ENCODE results near the gene ABR.
"Not testable (repeated sequence)": the region's sequence is repeated elsewhere in the genome, so short reads cannot be mapped to it uniquely, and the experiment has no call there.

ABR gene

DNA sequence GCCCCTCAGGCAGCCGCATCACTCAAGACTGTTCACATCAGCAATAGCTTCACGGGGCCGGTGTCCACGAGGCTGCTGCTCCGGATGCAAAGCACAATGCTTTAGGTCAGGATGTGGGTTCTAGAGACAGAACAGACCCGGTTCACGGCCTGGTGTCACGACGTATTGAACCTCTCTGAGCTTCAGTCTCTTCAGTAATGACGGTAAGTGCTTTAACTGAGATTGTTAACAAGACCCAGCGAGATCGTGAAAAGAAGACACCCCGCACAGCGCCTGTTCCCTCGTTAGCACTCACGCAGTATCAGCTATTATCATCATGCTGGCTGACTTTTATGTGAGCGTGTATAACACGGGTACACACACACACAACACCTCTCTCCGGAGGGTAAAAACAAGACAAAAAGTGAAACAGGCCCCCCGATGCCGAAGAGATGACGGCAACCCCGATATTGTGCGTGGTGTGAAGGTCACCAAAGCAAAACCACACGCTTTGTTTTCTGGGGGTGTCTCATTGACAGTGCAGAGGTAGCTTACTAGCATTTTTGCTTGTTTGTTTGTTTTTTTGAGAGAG, 21.4 kb upstream of the ABR start:
- DNase-seq: peak in 2 of 5 experiments; percentile 69 to 87

- not testable (repeated sequence) for DNase-seq
Observed at GRCh38 chr17:1199271-1199743, 19.5 kb upstream of the ABR start.

DNA sequence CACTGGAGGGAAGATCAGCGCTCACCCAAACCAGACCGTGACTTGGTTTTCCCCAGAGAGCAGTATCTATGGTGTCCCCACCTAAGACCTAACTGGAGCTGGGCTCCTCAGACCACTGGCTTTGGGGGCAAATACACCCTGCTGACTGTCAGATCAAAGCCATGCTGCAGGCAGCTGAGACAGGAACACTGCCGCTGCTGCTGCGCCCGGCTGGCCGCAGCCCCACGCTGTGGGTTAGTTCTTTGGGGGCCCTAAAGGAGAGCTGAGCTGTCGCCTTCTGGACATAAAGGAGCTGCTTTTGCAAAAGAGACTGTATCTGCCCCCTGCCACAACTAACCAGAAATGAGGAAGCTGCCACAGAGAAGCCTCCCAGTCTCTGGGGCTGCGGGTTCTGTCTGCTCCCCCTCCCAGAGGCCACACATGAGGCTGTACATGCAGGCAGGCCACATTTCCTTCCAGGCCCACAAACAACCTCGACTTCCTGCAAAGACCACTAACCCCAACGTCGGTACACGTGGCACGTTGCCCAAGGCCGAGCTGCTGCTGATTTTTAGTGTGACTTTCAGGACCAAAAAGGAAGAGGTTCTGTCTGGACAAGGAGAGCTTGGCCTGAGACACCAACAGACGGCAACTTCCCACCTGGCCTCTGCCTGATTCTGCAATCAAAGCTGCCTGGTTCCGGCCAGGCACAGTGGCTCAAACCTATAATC, 18.2 kb upstream of the ABR start:
- DNase-seq: peak in 3 of 5 experiments; percentile 32 to 95 (median 84)

GRCh38 chr17:1197379-1197778, 17.6 kb upstream of the ABR start:
- peak in 1 of 5 experiments; percentile 12 for DNase-seq

- no peak for DNase-seq
Observed at GRCh38 chr17:1196946-1197345, 17.2 kb upstream of the ABR start.

GRCh38 chr17:1192911-1193699, 13.3 kb upstream of the ABR start:
- no peak for DNase-seq

GRCh38 chr17:1190751-1191331, 11.1 kb upstream of the ABR start:
- DNase-seq: no peak

GRCh38 chr17:1188812-1189504, 9.2 kb upstream of the ABR start:
- DNase-seq: no peak

DNA sequence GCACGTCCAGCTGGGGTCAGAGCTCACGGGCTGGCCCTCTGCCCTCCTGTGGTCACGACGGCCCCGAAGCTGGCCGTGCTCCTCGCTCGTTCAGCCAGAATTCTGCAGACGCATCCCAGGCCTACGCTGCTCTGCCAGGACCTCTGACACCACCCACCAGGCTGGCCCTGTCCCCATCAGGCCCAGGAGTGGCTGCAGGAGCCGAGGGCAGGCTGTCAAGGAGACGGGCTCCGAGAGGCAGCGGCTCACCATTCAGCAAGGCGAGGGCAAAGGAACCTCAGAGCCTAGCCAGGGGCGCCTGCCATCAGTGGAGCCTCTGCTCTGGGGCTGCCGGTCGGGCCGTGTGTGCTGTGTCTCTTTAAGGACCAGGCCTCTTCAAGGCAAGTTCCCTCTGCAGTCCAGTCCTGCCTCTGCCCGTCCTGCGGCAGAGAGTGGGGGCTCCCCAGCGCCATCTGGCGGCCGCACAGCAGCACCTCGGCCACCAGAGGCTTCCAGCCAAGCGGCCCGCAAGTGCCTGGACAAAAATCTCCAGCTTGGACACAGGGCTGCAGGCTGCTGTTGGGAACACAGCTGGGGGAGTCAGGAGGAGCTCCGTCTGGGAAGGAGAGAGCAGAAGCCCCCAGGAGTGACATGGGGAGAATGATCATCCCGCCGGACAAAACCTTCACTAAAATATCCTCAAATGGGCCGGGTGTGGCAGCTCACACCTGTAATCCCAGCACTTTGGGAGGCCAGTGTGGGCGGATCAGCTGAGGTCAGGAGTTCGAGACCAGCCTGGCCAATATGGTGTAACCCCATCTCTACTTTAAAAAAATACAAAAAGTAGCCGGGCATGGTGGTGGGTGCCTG, 7.4 kb upstream of the ABR start:
- DNase-seq: peak; percentile 53 to 76 (median 68)

DNA sequence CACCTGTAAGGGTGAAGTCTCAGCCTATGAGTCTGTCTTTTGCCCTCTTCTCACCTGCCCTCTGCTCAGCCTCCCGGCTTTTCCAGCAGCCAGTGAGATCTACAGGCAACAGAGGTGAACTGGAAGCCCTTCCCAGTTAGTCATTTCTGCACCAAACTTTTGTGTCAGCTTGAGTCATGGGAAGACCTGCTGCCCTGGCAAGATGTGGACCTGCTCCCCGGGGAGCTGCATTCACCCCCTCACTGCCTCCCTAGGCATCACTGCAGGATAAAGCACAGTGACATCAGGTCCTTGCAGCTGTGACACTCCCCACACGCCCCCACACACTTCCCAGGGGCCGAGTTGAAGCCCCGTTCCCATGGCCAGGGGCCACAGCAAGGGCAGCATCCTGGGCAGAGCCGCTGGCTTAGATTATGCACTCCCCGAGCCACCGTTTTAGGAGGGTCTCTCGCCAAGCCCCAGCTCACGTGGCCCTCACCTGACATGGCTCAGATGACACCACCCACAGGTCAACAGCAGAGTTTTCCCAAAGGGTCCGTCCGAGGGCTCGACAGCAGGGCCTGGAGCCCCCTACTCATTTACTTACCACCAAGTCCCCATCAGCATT, 6.5 kb upstream of the ABR start:
- no peak for DNase-seq

GRCh38 chr17:1183171-1183873, 3.5 kb upstream of the ABR start:
- DNase-seq: no peak

DNA sequence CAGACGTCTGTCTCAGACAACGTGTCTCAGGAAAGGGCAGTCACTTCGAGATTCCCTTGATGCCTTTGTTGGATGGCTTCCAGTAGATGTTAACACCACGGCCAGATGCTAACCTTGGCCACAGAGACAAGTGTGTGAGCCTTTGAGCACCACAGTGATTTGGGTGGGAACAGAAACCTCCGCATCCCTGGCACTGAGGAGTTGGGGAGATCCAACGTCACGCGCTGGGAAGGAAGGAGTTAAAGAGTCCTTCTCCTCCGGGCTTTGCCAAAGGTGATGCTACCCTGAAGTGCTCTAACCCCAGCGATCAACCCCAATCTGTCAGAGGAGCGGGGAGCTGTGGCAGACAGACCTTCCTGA, 3.0 kb upstream of the ABR start:
- no peak for DNase-seq

DNA sequence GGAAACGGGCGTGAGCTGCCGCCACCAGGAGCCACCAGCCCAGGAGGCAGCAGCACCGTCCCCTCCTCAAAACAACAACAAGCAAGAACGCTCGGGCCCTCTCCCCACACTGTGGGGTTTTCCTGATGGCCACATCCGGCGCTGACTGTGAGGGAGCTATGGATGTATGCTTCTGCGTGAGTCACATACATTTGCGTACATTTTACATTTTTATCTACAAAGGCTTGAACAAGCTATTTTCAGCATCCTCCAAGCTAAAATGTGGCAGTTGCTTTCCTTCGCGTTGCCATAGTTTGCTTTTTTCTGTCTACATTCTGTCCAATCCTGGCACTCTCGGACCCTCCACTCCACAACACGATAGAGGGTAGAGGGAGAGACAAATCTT, 2.0 kb upstream of the ABR start:
- DNase-seq: no peak

- DNase-seq: no peak
Observed at GRCh38 chr17:1180958-1181752, 1.4 kb upstream of the ABR start.

GRCh38 chr17:1179112-1179817, 516 bp downstream of the ABR start:
- no peak for DNase-seq

DNA sequence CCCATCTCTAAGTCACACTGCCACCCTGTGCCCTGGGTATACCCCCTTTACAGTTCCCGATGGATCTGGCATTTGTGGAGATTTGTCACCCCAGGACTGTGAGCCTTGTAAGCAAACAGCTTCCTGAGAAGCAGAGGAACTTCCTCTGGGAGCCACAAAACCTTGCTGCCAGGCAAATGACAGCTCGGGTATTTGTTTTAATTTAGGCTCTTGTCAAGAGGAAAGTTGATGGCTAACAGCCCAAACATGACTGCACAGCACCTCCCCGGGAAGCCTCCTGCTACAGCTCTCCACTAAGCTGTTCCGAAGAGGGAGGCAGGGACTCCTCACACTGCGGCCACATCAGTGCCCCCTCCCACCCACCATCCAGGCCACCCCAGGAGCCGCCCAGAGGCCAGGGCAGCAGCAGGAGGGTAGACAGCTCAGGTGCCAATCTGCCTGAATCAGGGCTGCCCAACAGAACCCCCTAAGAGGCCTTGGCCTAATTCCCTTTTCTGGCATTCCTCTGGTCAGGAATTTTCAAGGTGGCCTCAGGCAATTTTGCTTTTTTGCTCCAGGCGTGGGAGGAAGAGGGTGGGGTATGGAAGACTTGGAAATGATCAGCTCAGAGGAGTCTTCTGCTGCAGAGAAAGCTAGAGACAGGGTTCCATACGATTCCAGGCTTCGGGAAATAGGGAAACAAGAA, 2.6 kb downstream of the ABR start:
- no peak for DNase-seq

GRCh38 chr17:1174263-1174880, 5.4 kb downstream of the ABR start:
- DNase-seq: no peak

Data from T-helper 2 cell (primary cell).